Dermis blood vessel endothelial cell (primary cell): ENCODE measurements around the gene APBB2. TPM values are rescaled to one million over a fixed set of nuclear protein-coding genes. Genes with fewer than 3 reads are reported as not detected.
"Not testable (repeated sequence)": the region's sequence is repeated elsewhere in the genome, so short reads cannot be mapped to it uniquely, and the experiment has no call there.

ENCODE experiments used
- DNase-seq: peaks from one replicate; pipeline ENCODE4 v3.0.0; 2010
- total RNA-seq: library from RNA; depleted of rRNA; stranded (reverse); fragments of >200 nt; gene quantifications from 2 replicates; pipeline ENCODE4 v1.2.3, GENCODE V29; 2014

APBB2 gene
- total RNA-seq, 1 donor from 2014 or later: 88.2 TPM

- peak; percentile 23 for DNase-seq
These were observed 369.0 kb downstream of the APBB2 start for GRCh38 chr4:40845154-40845835.

GRCh38 chr4:40844261-40844660 is 370.1 kb downstream of the APBB2 start:
- no peak for DNase-seq

DNA sequence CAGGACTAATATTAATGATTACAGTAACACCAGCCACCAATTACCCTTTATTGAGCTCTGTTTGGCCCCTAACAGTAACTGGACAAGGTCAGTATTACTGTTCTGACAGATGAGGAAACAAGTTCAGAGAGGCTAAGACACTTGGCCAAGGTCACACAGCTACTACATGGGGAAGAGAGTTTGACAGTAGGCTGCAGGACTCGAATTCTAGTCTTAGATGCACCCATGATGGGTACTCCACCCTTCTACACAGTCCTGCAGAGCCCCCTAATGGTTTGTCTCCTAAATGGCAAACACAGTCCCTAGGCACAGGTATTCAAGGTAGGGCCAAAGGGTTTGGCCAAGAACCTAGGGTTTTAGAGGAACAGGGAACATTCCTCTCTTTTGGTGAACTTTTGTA is 370.6 kb downstream of the APBB2 start:
- DNase-seq: no peak

GRCh38 chr4:40842725-40843423 is 371.5 kb downstream of the APBB2 start:
- DNase-seq: no peak

GRCh38 chr4:40842318-40842717 is 372.0 kb downstream of the APBB2 start:
- DNase-seq: no peak

DNA sequence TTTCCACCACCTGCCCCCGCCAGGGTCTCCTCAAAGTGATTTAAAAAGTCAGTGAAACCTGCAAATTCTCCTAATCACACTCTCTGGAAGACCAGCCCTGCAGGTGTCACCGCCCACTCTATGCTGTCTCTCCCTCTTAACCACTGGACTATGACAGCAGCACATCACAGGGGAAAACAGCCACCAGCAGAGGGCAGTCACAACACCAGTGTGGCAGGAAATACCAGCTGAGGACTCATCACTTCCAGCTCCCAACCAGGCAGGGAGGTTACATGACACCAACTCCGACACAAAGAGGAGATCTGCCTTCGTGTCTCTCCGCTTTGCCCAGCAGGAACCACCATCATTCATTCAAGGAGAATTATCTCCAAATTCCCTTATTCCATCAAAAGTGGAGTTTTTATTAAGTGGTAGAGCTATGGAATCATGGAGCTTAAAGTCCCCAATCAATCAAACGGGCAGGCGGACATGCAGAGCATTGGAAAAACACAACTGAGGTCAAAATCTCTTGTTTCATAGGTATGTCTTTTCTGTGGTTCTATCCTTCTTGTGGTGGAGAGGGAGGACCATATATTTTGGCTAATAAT is 373.3 kb downstream of the APBB2 start:
- peak; percentile 95 for DNase-seq

GRCh38 chr4:40840255-40840984 is 373.9 kb downstream of the APBB2 start:
- no peak for DNase-seq

- no peak for DNase-seq
These were observed 375.6 kb downstream of the APBB2 start for GRCh38 chr4:40838742-40839141.

GRCh38 chr4:40837094-40837870 is 377.1 kb downstream of the APBB2 start:
- DNase-seq: no peak

GRCh38 chr4:40833212-40833611 is 381.1 kb downstream of the APBB2 start:
- no peak for DNase-seq

GRCh38 chr4:40832175-40832574 is 382.2 kb downstream of the APBB2 start:
- DNase-seq: no peak

DNA sequence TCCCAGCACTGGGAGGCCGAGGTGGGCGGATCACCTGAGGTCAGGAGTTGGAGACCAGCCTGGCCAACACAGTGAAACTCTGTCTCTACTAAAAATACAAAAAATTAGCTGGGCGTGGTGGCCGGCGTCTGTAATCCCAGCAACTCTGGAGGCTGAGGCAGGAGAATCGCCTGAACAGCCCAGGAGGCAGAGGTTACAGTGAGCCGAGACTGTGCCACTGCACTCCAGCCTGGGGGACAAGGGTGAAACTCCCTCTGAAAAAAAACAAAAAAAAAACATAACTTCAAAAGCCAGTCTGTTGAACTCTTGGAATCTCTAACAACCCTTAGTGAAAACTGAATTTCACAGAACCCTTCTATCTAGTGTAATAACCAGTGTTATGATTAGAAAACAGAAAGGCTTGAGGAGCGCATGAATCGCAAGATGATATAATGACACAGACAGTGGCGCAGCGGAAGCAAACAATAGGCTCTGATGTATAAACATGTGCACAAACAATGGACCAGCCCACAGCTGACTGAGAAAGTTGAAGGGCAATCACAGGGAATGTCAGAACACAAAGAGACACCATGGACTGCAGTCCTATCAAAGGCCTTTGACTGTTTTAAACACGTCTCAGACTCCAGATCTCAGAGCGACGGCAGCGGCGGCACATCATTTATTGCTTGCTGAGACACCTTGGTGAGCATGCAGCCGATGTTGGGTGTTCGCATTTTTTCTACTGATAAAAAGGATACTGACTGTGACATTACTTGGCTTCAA is 383.0 kb downstream of the APBB2 start:
- no peak for DNase-seq

DNA sequence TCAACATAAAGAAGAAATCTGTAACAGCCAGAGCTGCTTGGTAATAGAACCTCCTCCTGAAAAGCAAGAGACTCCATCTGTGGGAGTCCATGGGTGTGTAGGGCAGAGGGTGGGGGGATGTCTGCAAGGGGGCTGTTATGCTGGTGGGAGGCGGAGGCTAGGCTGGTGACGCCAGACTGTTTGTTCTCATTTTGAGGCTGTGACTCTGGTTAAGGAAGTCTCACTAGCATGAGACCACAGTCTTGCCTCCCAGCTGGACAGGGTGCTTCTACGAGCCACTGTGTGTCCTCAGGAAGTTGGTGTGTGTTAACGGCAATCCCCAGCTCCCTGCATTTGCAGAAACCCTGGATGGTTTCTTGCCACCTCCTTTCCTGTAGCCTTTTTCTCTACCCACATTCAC is 384.8 kb downstream of the APBB2 start:
- no peak for DNase-seq

- DNase-seq: no peak
These were observed 385.7 kb downstream of the APBB2 start for GRCh38 chr4:40828661-40829060.

DNA sequence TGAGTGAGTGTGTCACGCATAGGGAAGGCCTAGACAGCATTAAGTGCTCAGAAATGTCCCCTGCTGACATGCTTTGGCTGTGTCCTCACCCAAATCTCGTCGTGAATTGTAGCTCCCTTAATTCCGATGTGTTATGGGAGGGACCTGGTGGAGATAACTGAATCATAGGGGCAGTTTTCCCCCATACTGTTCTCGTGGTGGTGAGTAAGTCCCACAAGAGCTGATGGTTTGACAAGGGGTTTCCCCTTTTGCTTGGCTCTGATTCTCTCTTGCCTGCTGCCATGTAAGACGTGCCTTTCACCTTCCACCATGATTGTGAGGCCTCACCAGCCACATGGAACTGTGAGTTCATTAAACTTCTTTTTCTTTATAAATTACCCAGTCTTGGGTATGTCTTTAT is 386.6 kb downstream of the APBB2 start:
- DNase-seq: no peak

DNA sequence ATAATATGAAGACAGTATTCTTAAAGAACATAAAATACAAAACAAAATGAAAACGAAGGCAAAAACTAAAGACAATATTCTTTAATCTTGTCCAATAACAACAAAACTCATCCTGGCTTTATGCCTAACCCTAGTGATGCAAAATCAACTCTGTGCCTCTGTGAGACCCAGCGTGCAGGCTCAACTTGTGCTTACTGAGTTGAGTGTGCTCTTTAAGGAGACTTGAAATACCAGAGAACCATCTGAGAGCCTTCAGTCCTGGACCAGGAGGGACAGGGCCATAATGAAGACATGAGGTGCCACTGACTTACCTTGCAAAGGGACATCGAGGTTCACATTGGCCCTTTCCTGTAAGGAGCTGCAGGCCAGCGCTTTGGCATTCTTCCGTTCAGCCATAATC is 387.5 kb downstream of the APBB2 start:
- no peak for DNase-seq

DNA sequence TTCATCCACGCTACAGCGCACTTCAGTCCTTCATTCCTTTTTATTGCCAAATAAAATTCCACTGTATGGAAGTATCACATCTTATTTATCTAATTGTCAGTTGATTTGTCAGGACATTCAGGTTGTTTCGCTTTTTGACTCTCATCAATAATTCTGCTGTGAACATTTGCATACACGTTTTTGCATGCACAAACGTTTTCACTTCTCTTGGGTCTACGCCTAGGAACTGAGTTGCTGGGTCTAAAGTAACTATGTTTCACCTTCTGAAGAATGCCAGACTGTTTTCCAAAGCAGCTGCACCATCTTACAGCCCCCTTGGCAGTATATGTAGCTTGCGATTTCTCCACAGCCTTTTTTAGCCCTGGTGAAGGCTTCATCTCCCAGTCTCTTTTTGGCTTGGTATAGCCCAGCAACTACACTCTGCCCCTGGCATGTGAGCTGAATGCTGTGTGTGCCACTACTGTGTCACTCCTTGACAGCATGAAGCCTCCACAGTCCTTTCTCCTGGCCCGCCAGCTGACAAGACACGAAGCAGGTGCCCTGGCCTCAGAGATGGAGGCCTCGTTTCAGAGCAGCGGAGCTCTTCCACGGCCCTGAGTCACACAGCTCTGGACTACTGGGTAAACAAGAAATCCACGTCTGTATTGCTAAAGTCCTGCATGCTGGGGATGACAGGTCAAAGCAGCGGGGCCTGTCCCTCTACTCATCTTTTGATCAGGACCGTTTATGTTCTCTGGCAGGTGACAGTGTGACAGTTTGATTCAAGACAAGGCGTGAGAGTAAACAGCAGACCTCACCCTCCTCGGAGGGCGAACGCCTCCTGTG is 389.1 kb downstream of the APBB2 start:
- no peak for DNase-seq

- DNase-seq: no peak
These were observed 391.7 kb downstream of the APBB2 start for GRCh38 chr4:40822420-40823166.

- DNase-seq: no peak
These were observed 394.2 kb downstream of the APBB2 start for GRCh38 chr4:40820101-40820500.

GRCh38 chr4:40817157-40817556 is 397.2 kb downstream of the APBB2 start:
- not testable (repeated sequence) for DNase-seq
